Measurements from ENCODE around the gene HACD3.

- TF ChIP-seq CTCF (IDR thresholded peaks at IDR 0.05): no peak
- no peak for TF ChIP-seq EZH2 (IDR thresholded peaks at IDR 0.05; ENCODE audit: borderline replicate concordance, insufficient read depth, low read depth, low read length, poor library complexity, severe bottlenecking)
Measured at GRCh38 chr15:65626856-65627255, 96.6 kb downstream of the HACD3 start.

Data from B cell (primary cell).